SKM-1 (cell line): ENCODE measurements around the gene CCL7.
"Not testable (repeated sequence)": the region's sequence is repeated elsewhere in the genome, so short reads cannot be mapped to it uniquely, and the experiment has no call there.

Experiments used
- DNase-seq: peaks from one replicate; lab custom pipeline; 2025; ENCODE audit not compliant: unreplicated experiment; lab: John Stamatoyannopoulos, UW

The CCL7 gene

GRCh38 chr17:34269969-34270368 lies at the start of gene CCL7:
CCL7 (plus strand) TSS chr17:34270221; CDS start chr17:34270291, 70 bp downstream.
- no peak for DNase-seq

- peak; percentile 10 for DNase-seq
Observed at GRCh38 chr17:34220752-34221395, 49.1 kb upstream of the CCL7 start.

DNA sequence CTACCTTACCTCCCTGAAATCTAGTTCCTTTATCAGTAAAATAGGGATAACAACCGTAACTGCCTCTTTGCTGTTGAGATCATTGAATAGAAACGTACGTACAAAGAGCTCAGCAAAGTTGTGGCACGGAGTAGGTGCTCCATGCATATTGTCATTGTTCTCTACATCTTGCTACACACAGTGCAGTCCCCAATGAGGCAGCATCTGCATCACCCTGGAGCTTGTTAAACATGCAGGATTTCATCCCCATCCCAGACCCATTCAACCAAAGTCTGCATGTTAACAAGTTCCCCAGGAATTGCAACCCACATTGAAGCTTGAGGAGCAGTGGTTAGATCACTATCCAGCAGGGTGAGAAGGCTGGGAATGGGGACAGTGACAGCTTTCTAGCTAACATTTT lies 48.6 kb upstream of the CCL7 start:
- DNase-seq: no peak

DNA sequence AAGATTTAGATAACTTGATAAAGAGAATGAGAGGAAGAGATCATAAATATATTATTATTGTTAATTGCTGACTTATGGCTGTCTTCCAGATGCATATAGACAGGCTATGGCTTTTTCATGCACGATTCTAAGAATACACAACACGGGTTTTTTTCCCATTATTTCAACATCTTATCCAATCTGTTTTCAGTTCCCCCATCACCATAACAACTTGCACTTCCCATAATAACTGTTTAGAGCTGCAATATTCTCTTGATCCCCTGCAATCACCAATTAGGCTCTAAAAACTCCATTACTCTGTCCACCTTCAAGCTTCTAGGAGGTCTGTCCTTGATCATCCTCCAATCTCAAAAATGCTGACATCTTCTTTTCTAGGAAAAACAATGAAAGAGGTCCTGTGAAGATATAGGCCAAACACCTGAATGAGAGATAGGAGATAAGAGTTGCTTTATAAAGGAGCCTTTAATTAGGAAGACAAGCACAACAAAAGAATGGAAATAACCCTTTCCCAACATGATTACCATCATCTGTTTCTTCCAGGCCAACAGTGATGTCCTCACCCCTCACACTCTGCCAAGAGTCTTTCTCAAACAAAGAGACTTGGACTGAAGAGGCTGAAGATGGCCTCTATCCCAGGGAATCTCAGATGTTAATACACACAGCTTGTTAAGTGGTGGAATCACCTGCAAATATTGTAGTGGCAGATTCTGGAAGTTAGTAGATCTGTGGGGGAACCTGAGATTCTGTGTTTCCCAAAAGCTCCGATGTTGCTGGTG lies 47.1 kb upstream of the CCL7 start:
- DNase-seq: no peak

- DNase-seq: no peak
Observed at GRCh38 chr17:34225046-34225445, 45.0 kb upstream of the CCL7 start.

DNA sequence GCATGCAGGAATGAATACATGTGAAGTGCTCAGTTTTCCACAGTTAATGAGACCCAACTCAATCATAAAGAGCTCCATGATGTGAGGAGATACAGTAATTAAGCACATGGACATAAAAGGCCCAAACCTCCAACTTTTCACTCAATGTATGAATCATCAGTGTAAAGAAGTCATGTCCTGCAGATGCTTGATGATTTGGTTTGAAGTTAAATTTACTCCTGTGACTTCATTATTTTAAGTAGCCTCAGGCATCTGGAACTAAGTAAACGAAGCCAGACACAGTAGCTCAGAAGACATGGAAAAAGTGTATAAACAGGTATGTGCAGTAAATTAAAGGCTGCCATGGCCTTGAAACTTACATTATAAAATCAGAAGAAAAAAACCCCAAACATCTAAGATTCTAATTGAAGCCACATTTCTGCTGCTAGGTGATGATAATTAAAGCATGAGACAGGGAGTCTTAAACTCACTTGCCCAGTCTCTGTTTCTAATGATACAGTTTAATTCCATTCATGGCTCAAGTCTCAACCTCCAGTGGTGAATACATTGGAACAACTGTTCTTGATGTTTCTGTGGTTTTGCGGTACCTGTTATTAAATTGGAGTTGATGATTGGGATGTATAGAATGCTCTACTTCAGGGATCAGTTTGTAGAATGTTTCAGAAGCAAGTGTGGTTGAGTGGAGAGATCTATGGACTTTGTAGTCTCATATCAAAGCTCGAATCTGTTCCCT lies 43.8 kb upstream of the CCL7 start:
- no peak for DNase-seq

- no peak for DNase-seq
Observed at GRCh38 chr17:34226744-34227034, 43.3 kb upstream of the CCL7 start.

- not testable (repeated sequence) for DNase-seq
Observed at GRCh38 chr17:34227293-34227692, 42.7 kb upstream of the CCL7 start.

DNA sequence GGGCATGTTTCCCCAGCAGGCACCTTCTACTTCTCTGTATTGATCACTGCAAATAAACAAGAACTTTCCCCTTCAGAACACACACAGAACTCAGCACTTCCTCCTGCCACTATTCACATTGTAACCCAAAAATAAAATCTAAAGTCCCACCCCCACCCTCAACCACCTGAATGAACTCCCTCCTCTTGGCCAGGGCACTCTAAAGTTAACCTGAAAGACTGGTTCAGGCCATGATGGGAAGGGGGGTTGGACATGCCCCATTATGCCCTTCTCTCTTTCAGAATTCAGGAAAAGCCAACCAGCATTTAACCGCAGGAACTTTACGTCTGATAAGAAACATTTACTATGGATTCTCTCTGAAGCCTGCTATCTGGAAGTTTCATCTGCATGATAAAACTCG lies 42.3 kb upstream of the CCL7 start:
- DNase-seq: no peak

DNA sequence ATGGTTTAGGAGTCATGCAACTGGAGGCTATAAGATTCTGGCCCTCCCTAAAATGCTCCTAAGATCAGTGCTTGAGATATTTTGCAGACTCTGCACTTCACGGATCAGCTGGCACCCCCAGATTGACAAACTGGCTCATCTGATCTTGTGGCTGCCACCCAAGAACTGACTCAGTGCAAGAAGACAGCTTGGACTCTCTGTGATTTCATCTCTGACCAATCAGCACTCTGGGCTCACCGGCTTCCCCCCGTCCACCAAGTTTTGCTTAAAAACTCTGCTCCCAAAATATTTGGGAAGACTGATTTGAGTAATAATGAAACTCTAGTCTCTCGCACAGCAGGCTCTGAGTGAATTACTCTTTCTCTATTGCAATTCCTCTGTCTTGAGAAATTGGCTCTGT lies 41.2 kb upstream of the CCL7 start:
- no peak for DNase-seq

GRCh38 chr17:34230342-34230741 lies 39.7 kb upstream of the CCL7 start:
- no peak for DNase-seq

GRCh38 chr17:34234616-34235015 lies 35.4 kb upstream of the CCL7 start:
- no peak for DNase-seq

- DNase-seq: no peak
Observed at GRCh38 chr17:34235389-34236028, 34.5 kb upstream of the CCL7 start.

- no peak for DNase-seq
Observed at GRCh38 chr17:34236281-34236892, 33.6 kb upstream of the CCL7 start.

DNA sequence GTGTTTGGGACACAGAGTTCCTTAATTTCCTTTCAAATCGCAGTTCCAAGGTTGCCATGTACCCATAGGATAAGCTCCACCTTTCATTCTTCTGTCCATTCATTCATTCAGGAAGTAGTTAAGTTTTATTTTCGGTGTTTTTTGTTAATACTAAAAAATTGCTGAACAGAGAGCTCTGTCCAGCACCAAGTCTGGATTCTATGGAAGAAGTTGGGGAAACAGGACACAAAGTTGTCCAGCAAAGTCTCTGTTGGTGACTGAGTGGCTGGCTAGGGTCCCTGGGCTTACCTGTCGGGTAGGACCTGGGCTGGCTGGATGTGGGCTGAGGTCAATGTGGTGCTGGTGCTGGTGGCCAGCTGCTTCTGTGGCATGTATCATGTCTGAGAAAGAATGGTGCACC lies 32.6 kb upstream of the CCL7 start:
- DNase-seq: no peak

GRCh38 chr17:34241062-34241461 lies 29.0 kb upstream of the CCL7 start:
- no peak for DNase-seq

DNA sequence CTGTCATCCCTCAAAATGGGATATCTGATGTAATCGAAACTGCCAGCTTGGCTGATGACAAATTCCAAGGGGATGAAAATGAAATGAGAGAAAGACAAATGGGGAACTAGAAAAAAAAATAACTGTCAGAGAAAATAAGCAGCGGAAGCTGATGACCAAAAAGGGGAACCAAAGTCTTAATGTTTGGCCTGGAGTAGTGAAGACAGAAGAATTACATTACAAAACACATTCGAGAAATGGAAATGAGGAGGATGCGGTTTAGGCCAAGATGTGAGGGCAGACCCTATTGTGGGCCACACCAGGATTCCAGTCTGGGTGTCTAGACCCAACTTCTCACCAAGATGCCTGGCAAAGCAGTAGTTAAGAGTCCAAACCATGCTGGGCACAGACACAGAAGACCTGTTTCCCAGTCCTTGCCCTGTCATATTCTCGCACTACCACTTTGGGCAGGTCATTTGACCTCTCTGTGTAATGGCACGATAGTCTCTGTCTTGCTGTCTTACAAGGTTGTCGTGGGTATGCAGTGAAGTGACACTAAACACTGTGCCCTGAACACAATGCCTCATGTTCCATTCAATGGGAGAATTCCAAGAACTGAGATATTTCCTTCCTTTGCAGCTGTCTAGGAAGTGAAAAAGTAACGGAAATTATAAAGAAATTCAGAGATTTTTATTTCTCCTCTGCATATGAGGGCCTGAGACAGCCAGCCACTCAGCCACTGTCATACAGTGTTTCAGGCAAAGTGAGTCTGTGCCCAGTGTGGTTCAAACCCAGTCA lies 27.2 kb upstream of the CCL7 start:
- DNase-seq: peak; percentile 72

- DNase-seq: no peak
Observed at GRCh38 chr17:34243364-34244320, 26.4 kb upstream of the CCL7 start.

GRCh38 chr17:34245351-34245905 lies 24.6 kb upstream of the CCL7 start:
- DNase-seq: no peak
